GM12878 (cell line): Measurements from ENCODE around the gene SMIM14. TPM values are rescaled to one million over a fixed set of nuclear protein-coding genes. Genes with fewer than 3 reads are reported as not detected.

Source experiments
- ATAC-seq: fragments of 200-7000 bp; cut with Tn5 transposase; 3 replicates; pipeline ENCODE4 v1.9.1; 2020; ENCODE audit warnings: mild to moderate bottlenecking, moderate library complexity
- BruUV-seq: library from RNA; stranded (reverse); fragments of 400-500 nt; replicated peaks from 2 replicates; lab custom pipeline; 2021; lab: Mats Ljungman, UMichigan
- CTCF ChIA-PET: fragments of 300-600 bp; sonication (Branson Sonifier 250); formaldehyde crosslinking; extraction: SDS; loops from one replicate; lab custom pipeline; 2021; ENCODE audit warnings: inconsistent platforms; lab: Yijun Ruan, JAX
- POLR2A ChIA-PET: fragments of 350-600 bp; formaldehyde crosslinking; extraction: SDS; loops from one replicate; lab custom pipeline; 2021; ENCODE audit warnings: inconsistent platforms; lab: Charles Lee
- RAD21 ChIA-PET: fragments of 300-600 bp; sonication (Branson Sonifier 250); formaldehyde crosslinking; loops from one replicate; lab custom pipeline; 2023; ENCODE audit warnings: antibody characterized with exemption; ENCODE audit not compliant: unreplicated experiment; lab: Charles Lee
- SMC1A ChIA-PET: fragments of 300-600 bp; sonication (Branson Sonifier 250); formaldehyde crosslinking; loops from one replicate; lab custom pipeline; 2023; ENCODE audit not compliant: unreplicated experiment, uncharacterized antibody; lab: Charles Lee
- DNase-seq: peaks from one replicate; pipeline ENCODE4 v3.0.0-alpha.2; 2011; ENCODE audit warnings: low read depth, low spot score
- FAIRE-seq: peaks from 3 replicates; lab custom pipeline; 2011; peaks lifted over from hg19 to GRCh38; lab: Jason Lieb, UNC
- H2AFZ ChIP-seq: 2 replicates; pipeline ENCODE4 v1.6.0; 2011; ENCODE audit warnings: low read depth, low read length, control low read depth; ENCODE audit not compliant: control insufficient read depth
- H3K27ac ChIP-seq: 2 replicates; pipeline ENCODE4 v1.5.1; 2011; ENCODE audit warnings: control low read depth; ENCODE audit not compliant: control insufficient read depth, insufficient read depth
- H3K27me3 ChIP-seq, 2 experiments: replicated peaks in 1 of 2; 2 replicates each; pipeline versions ENCODE4 v1.6.0 to v1.6.1; 2011; ENCODE audit warnings: low read length in 1 of 2; ENCODE audit not compliant: control insufficient read depth in 2 of 2, insufficient read depth in 2 of 2
- H3K36me3 ChIP-seq, 2 experiments: 2 replicates each; pipeline ENCODE4 v1.5.1; 2011; ENCODE audit warnings: low read length in 1 of 2; ENCODE audit not compliant: control insufficient read depth in 2 of 2, insufficient read depth in 2 of 2
- H3K4me1 ChIP-seq: 2 replicates; pipeline ENCODE4 v1.6.1; 2011; ENCODE audit warnings: mild to moderate bottlenecking, low read length, moderate library complexity, mixed read lengths; ENCODE audit not compliant: control insufficient read depth, insufficient read depth
- H3K4me2 ChIP-seq: 2 replicates; pipeline ENCODE4 v1.6.0; 2011; ENCODE audit warnings: control low read depth; ENCODE audit not compliant: control insufficient read depth, insufficient read depth
- H3K4me3 ChIP-seq: fragments of 200-600 bp; sonication (generic); 2 replicates; pipeline ENCODE4 v1.5.1; 2016
- H3K79me2 ChIP-seq: 2 replicates; pipeline ENCODE4 v1.6.0; 2011; ENCODE audit warnings: low read length; ENCODE audit not compliant: control insufficient read depth, insufficient read depth
- H3K9ac ChIP-seq: 2 replicates; pipeline ENCODE4 v1.8.0; 2011; ENCODE audit warnings: low read length, control low read depth, mixed read lengths; ENCODE audit not compliant: control insufficient read depth, insufficient read depth
- H3K9me3 ChIP-seq: replicated peaks from 3 replicates; pipeline ENCODE4 v1.5.1; 2011; ENCODE audit warnings: mild to moderate bottlenecking, low read length; ENCODE audit not compliant: control insufficient read depth, insufficient read depth
- H4K20me1 ChIP-seq: 2 replicates; pipeline ENCODE4 v1.6.0; 2011; ENCODE audit not compliant: control insufficient read depth, insufficient read depth
- ASH2L ChIP-seq: fragments of 300-600, 200-600 bp; sonication (generic); IDR thresholded peaks from 2 replicates; pipeline ENCODE4 v1.6.1; 2017; ENCODE audit warnings: low read depth, mild to moderate bottlenecking, borderline replicate concordance
- CEBPB ChIP-seq, 2 experiments: fragments of 150-350 bp in 1 of 2; IDR thresholded peaks; 2 replicates each; pipeline ENCODE4 v1.6.1; 2012 to 2014; ENCODE audit warnings: low read depth in 2 of 2, low read length in 2 of 2, borderline replicate concordance in 1 of 2, inconsistent platforms in 1 of 2
- ETV6 ChIP-seq, 2 experiments: fragments of 450-650 bp in 1 of 2; IDR thresholded peaks in 1 of 2; conservative IDR thresholded peaks in 1 of 2; 2 replicates each; pipeline ENCODE4 v1.6.1; 2014; ENCODE audit warnings: antibody characterized with exemption in 1 of 2, borderline replicate concordance in 1 of 2, low read depth in 1 of 2, mild to moderate bottlenecking in 1 of 2, moderate library complexity in 1 of 2
- HDAC2 ChIP-seq: fragments of 200-600 bp; sonication (generic); IDR thresholded peaks from 2 replicates; pipeline ENCODE4 v1.6.1; 2017
- MYC ChIP-seq: IDR thresholded peaks from 2 replicates; pipeline ENCODE4 v1.6.1; 2011; ENCODE audit warnings: mild to moderate bottlenecking, low read length, moderate library complexity, inconsistent platforms; ENCODE audit not compliant: insufficient read depth, insufficient replicate concordance, insufficient read length, severe bottlenecking
- PAX8 ChIP-seq: fragments of 450-650 bp; IDR thresholded peaks from 2 replicates; pipeline ENCODE4 v1.6.1; 2017; ENCODE audit warnings: mild to moderate bottlenecking, moderate library complexity
- ZBED1 ChIP-seq: IDR thresholded peaks from 2 replicates; pipeline ENCODE4 v1.6.1; 2016; ENCODE audit warnings: borderline replicate concordance
- ZNF207 ChIP-seq: fragments of 450-650 bp; IDR thresholded peaks from 2 replicates; pipeline ENCODE4 v1.6.1; 2014; ENCODE audit warnings: antibody characterized with exemption, mild to moderate bottlenecking, borderline replicate concordance
- WGBS: methylation state at CpG from one replicate; pipeline ENCODE4 v1.1.6; 2016; ENCODE audit warnings: low lambda C conversion rate; ENCODE audit not compliant: insufficient replicate concordance, insufficient coverage; ENCODE audit errors: missing lambda C conversion rate; 5-methylcytosine and 5-hydroxymethylcytosine counted together
- in situ Hi-C: fragments of 300-500 bp; cut with MboI; formaldehyde crosslinking; loops from 9 replicates; pipeline ENCODE4 v1.14.3; 2018; ENCODE audit warnings: mixed read lengths
- intact Hi-C: fragments of 100-400 bp; cut with micrococcal nuclease; formaldehyde crosslinking; loops from one replicate; pipeline ENCODE4 v1.14.2; 2022; ENCODE audit not compliant: unreplicated experiment
- polyA plus RNA-seq, 11 experiments: library from polyadenylated mRNA; depleted of rRNA in 4 of 11; unstranded in 6 of 11; stranded (reverse) in 5 of 11; fragments of >200 nt; fragmentation: Nextera tagmentation in 4 of 11; fragmentation: Illumina TruSeq in 1 of 11; extraction: Ambion mirVana in 4 of 11; extraction: Trizol in 1 of 11; gene quantifications; 1 replicate in 1 of 11; 2 replicates in 10 of 11; pipeline versions ENCODE4 v1.2.1 to v1.2.3, GENCODE V29; 2011 to 2016; ENCODE audit warnings: inconsistent platforms in 2 of 11, missing spikeins in 2 of 11, low read depth in 1 of 11
- total RNA-seq, 4 experiments: library from RNA; depleted of rRNA in 3 of 4; stranded (reverse); fragments of >200 nt in 3 of 4; fragmentation: Illumina TruSeq in 1 of 4; extraction: Trizol in 1 of 4; gene quantifications; 2 replicates each; pipeline versions ENCODE4 v1.2.1 to v1.2.3, GENCODE V29; 2013 to 2021
- TF ChIP-seq, protein P1 (sequence below): fragments of 450-650 bp; IDR thresholded peaks from 2 replicates; pipeline ENCODE4 v1.6.1; 2017; ENCODE audit warnings: low read depth, mild to moderate bottlenecking, moderate library complexity
- TF ChIP-seq, protein P2 (sequence below): IDR thresholded peaks from 2 replicates; pipeline ENCODE4 v1.6.1; 2012; ENCODE audit warnings: mild to moderate bottlenecking, low read depth, low read length

The SMIM14 gene
- total and polyA plus RNA-seq, 10 of the 15 experiments (the other 5 are each of a cell fraction or from before 2014, with no cell fraction given): 125 to 671 (median 188) TPM

DNA sequence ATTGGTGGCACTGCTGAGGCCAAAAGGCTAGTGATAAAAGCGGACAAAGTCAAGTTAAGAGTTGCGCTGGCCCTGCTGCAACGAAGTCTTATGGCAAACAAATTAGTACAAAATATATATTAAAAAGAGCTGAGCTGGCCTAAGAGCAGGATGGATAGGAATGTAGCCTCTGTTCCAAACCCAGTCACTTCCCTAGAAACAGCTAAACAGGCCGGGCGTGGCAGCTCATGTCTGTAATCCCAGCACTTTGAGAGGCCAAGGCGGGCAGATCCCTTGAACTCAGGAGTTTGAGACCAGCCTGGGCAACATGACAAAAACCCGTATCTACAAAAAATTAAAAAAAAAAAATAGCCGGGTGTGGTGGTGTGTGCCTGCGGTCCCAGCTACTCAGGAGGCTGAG lies 79.0 kb downstream of the SMIM14 start:
- Histone ChIP-seq H3K9ac (no peak overlapping the region), H2AFZ (no peak overlapping the region), H3K4me3 (no peak overlapping the region), H3K9me3 (no peaks in the 10 kb centered on the region), H3K79me2 (no peaks in the 10 kb centered on the region), H4K20me1 (no peaks in the 10 kb centered on the region), H3K27me3 (no peaks in the 10 kb centered on the region), H3K4me2 (no peak overlapping the region), H3K27ac (no peak overlapping the region), H3K36me3 (peaks cover 0 to 6% of the 10 kb centered on the region in 2 experiments; a peak in 3 of 4 replicates), H3K4me1 (no peaks in the 10 kb centered on the region)
- ChIA-PET CTCF (interaction anchor here (0.7 kb wide), 1 partner anchor 50 kb away, joined by 5 read pairs; no protein-coding TSS in a partner anchor), RAD21 (no interaction called here), SMC1A (interaction anchor here (0.8 to 1.9 kb wide), 3 partner anchors 10 to 99 kb away, joined by 3 to 13 read pairs (median 3); no protein-coding TSS in a partner anchor), POLR2A (no interaction called here)
- intact Hi-C loops (no loop called here), in situ Hi-C loops (no loop called here)
- DNase-seq: no peak
- FAIRE-seq: no peak
- WGBS: 99% methylated on average over 9 of the region's 9 CpGs
- TF ChIP-seq, protein P1, sequence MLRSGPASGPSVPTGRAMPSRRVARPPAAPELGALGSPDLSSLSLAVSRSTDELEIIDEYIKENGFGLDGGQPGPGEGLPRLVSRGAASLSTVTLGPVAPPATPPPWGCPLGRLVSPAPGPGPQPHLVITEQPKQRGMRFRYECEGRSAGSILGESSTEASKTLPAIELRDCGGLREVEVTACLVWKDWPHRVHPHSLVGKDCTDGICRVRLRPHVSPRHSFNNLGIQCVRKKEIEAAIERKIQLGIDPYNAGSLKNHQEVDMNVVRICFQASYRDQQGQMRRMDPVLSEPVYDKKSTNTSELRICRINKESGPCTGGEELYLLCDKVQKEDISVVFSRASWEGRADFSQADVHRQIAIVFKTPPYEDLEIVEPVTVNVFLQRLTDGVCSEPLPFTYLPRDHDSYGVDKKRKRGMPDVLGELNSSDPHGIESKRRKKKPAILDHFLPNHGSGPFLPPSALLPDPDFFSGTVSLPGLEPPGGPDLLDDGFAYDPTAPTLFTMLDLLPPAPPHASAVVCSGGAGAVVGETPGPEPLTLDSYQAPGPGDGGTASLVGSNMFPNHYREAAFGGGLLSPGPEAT: no peak
- no peak for TF ChIP-seq ASH2L
- TF ChIP-seq CEBPB (IDR thresholded peaks at IDR 0.05; ENCODE audit: borderline replicate concordance in 1 of 2, low read depth in 2 of 2, low read length in 2 of 2): no peak
- TF ChIP-seq, protein P2, sequence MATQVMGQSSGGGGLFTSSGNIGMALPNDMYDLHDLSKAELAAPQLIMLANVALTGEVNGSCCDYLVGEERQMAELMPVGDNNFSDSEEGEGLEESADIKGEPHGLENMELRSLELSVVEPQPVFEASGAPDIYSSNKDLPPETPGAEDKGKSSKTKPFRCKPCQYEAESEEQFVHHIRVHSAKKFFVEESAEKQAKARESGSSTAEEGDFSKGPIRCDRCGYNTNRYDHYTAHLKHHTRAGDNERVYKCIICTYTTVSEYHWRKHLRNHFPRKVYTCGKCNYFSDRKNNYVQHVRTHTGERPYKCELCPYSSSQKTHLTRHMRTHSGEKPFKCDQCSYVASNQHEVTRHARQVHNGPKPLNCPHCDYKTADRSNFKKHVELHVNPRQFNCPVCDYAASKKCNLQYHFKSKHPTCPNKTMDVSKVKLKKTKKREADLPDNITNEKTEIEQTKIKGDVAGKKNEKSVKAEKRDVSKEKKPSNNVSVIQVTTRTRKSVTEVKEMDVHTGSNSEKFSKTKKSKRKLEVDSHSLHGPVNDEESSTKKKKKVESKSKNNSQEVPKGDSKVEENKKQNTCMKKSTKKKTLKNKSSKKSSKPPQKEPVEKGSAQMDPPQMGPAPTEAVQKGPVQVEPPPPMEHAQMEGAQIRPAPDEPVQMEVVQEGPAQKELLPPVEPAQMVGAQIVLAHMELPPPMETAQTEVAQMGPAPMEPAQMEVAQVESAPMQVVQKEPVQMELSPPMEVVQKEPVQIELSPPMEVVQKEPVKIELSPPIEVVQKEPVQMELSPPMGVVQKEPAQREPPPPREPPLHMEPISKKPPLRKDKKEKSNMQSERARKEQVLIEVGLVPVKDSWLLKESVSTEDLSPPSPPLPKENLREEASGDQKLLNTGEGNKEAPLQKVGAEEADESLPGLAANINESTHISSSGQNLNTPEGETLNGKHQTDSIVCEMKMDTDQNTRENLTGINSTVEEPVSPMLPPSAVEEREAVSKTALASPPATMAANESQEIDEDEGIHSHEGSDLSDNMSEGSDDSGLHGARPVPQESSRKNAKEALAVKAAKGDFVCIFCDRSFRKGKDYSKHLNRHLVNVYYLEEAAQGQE: no peak
- no peak for TF ChIP-seq HDAC2
- no peak for TF ChIP-seq PAX8
- TF ChIP-seq MYC: no peak
- TF ChIP-seq ZBED1: no peak
- no peak for TF ChIP-seq ZNF207
- no peak for TF ChIP-seq ETV6 (conservative IDR thresholded peaks at IDR 0.05 in 1 of 2, IDR thresholded peaks at IDR 0.05 in 1 of 2; ENCODE audit: borderline replicate concordance in 1 of 2, low read depth in 1 of 2)
- ATAC-seq: no peak
- no TSS peak for BruUV-seq
